Measurements from ENCODE around the gene SORCS2.

GRCh38 chr4:7323872-7324650 lies 131.7 kb downstream of the SORCS2 start:
- TF ChIP-seq EP300 (IDR thresholded peaks at IDR 0.05; ENCODE audit: borderline replicate concordance in 1 of 2, low read depth in 2 of 2, low read length in 2 of 2), result no peak
- TF ChIP-seq BCL11A (IDR thresholded peaks at IDR 0.05; ENCODE audit: low read depth in 2 of 2, low read length in 2 of 2), result no peak
- TF ChIP-seq POLR2AphosphoS5 (IDR thresholded peaks at IDR 0.05; ENCODE audit: low read depth, low read length), result no peak
- no peak for TF ChIP-seq CBX8 (IDR thresholded peaks at IDR 0.05; ENCODE audit: borderline replicate concordance, low read depth, low read length)
- TF ChIP-seq EZH2 (IDR thresholded peaks at IDR 0.05; ENCODE audit: low read depth, low read length, severe bottlenecking), result no peak
- peak in 1 of 2 experiments; percentile 14; a peak in 1 of 4 replicates for TF ChIP-seq RAD21 (IDR thresholded peaks at IDR 0.05 in 1 of 2, conservative IDR thresholded peaks at IDR 0.05 in 1 of 2; ENCODE audit: low read depth in 2 of 2, low read length in 2 of 2)
- TF ChIP-seq POLR2A (IDR thresholded peaks at IDR 0.05; ENCODE audit: control extremely low read depth in 1 of 2, low read depth in 2 of 2, low read length in 2 of 2), result no peak
- no peak for TF ChIP-seq JUN (IDR thresholded peaks at IDR 0.05; ENCODE audit: low read depth, low read length)
- TF ChIP-seq CTCF (IDR thresholded peaks at IDR 0.05; ENCODE audit: control extremely low read depth in 1 of 3, insufficient read depth in 1 of 3, low read depth in 1 of 3, low read length in 3 of 3), result peak in 2 of 3 experiments; percentile 9 to 10; a peak in 2 of 4 replicates
- no peak for TF ChIP-seq TEAD4 (IDR thresholded peaks at IDR 0.05; ENCODE audit: low read depth, low read length)
- no peak for TF ChIP-seq RXRA (IDR thresholded peaks at IDR 0.05; ENCODE audit: insufficient read depth, low read depth, low read length)
- TF ChIP-seq USF2 (IDR thresholded peaks at IDR 0.05; ENCODE audit: low read length), result no peak
- no peak for TF ChIP-seq TCF12 (IDR thresholded peaks at IDR 0.05; ENCODE audit: low read depth, low read length)
- no peak for TF ChIP-seq E2F6 (IDR thresholded peaks at IDR 0.05)
